GOT3 (cell line): ENCODE results near the gene CASP10.
A peak's percentile ranks its signal among the peaks of the same experiment; 100 is the strongest.

Experiments used
- DNase-seq: peaks from one replicate; lab custom pipeline; 2025; ENCODE audit warnings: mixed read lengths; lab: John Stamatoyannopoulos, UW

CASP10 gene

GRCh38 chr2:201196003-201196402, 13.1 kb downstream of the CASP10 start:
- DNase-seq = no peak

- no peak for DNase-seq
Observed at GRCh38 chr2:201196803-201197202, 13.9 kb downstream of the CASP10 start.

GRCh38 chr2:201197781-201198180, 14.8 kb downstream of the CASP10 start:
- no peak for DNase-seq

GRCh38 chr2:201199847-201200246, 16.9 kb downstream of the CASP10 start:
- no peak for DNase-seq

GRCh38 chr2:201200345-201200744, 17.4 kb downstream of the CASP10 start:
- DNase-seq = no peak

GRCh38 chr2:201201371-201201770, 18.4 kb downstream of the CASP10 start:
- no peak for DNase-seq

GRCh38 chr2:201203916-201204654, 21.1 kb downstream of the CASP10 start:
- no peak for DNase-seq

GRCh38 chr2:201204655-201205514, 21.9 kb downstream of the CASP10 start:
- DNase-seq = no peak

GRCh38 chr2:201205515-201205849, 22.5 kb downstream of the CASP10 start:
- DNase-seq = no peak

GRCh38 chr2:201208563-201209252, 25.8 kb downstream of the CASP10 start:
- DNase-seq = no peak

GRCh38 chr2:201215963-201216362, 33.0 kb downstream of the CASP10 start:
- DNase-seq = no peak

GRCh38 chr2:201216918-201217317, 34.0 kb downstream of the CASP10 start:
- DNase-seq = no peak

- no peak for DNase-seq
Observed at GRCh38 chr2:201218780-201219179, 35.8 kb downstream of the CASP10 start.

- no peak for DNase-seq
Observed at GRCh38 chr2:201219328-201220096, 36.6 kb downstream of the CASP10 start.

GRCh38 chr2:201220102-201220570, 37.2 kb downstream of the CASP10 start:
- DNase-seq = no peak

- DNase-seq = no peak
Observed at GRCh38 chr2:201223089-201224073, 40.4 kb downstream of the CASP10 start.

GRCh38 chr2:201228271-201228911, 45.5 kb downstream of the CASP10 start:
- DNase-seq = no peak

- DNase-seq = no peak
Observed at GRCh38 chr2:201228912-201229290, 46.0 kb downstream of the CASP10 start.

GRCh38 chr2:201231781-201232466, 49.0 kb downstream of the CASP10 start:
- DNase-seq = peak; percentile 54

- DNase-seq = no peak
Observed at GRCh38 chr2:201232467-201232815, 49.5 kb downstream of the CASP10 start.
